Suprapubic skin (tissue), 3 donors: ENCODE measurements around the gene NELFE.

ENCODE experiments used
- CTCF ChIP-seq, 2 donors: fragments of 200-600 bp in 1 of 2; fragments of 450-650 bp in 1 of 2; sonication (generic) in 1 of 2; IDR thresholded peaks; one replicate each; pipeline ENCODE4 v1.5.1; 2016 to 2019; ENCODE audit warnings: antibody characterized with exemption in 2 of 2, mild to moderate bottlenecking in 1 of 2, moderate library complexity in 1 of 2
- EP300 ChIP-seq: sonication (generic); formaldehyde crosslinking; IDR thresholded peaks from one replicate; pipeline ENCODE4 v1.6.1; 2017; ENCODE audit warnings: antibody characterized with exemption

- no peak for TF ChIP-seq EP300
- no peak for TF ChIP-seq CTCF (IDR thresholded peaks at IDR 0.05)
Measured at GRCh38 chr6:31919624-31920303, 39.0 kb downstream of the NELFE start.
